ENCODE data around the gene INPP4A.

Gene INPP4A

GRCh38 chr2:98572211-98572610, 127.6 kb downstream of the INPP4A start:
- Histone ChIP-seq H3K36me3 (ENCODE audit: control insufficient read depth in 2 of 2, insufficient read depth in 1 of 2, low read length in 2 of 2) (peaks cover 0 to 87% of the 10 kb centered on the region in 2 experiments; a peak in 2 of 3 replicates), H3K9me3 (ENCODE audit: control insufficient read depth, insufficient read depth, low read depth, low read length) (no peaks in the 10 kb centered on the region), H3K4me3 (ENCODE audit: low read depth, low read length) (no peak overlapping the region), H3K4me1 (ENCODE audit: control insufficient read depth, insufficient read depth, low read length) (no peaks in the 10 kb centered on the region), H3K27ac (ENCODE audit: extremely low read depth, low read depth, low read length) (no peak overlapping the region)
- ChIA-PET POLR2A (no interaction called here), CTCF (interaction anchor here (0.8 kb wide), 1 partner anchor 11 kb away, joined by 3 read pairs; no protein-coding TSS in a partner anchor)
- TF ChIP-seq ATF2 (tag by site-specific recombination; IDR thresholded peaks at IDR 0.05; ENCODE audit: low read depth) (no peak), ZNF146 (tag by site-specific recombination; IDR thresholded peaks at IDR 0.05) (no peak), ZNF248 (tag by site-specific recombination; IDR thresholded peaks at IDR 0.05) (no peak), ZNF707 (tag by site-specific recombination; IDR thresholded peaks at IDR 0.05) (no peak), ZNF610 (tag by site-specific recombination; IDR thresholded peaks at IDR 0.05; ENCODE audit: borderline replicate concordance) (no peak), ZNF785 (tag by site-specific recombination; IDR thresholded peaks at IDR 0.05) (no peak), ZNF404 (tag by site-specific recombination; IDR thresholded peaks at IDR 0.05) (no peak), KLF10 (tag by site-specific recombination; IDR thresholded peaks at IDR 0.05) (no peak), REPIN1 (tag by site-specific recombination; IDR thresholded peaks at IDR 0.05; ENCODE audit: low read depth) (no peak), ZBTB7A (tag by site-specific recombination; IDR thresholded peaks at IDR 0.05; ENCODE audit: low read depth) (no peak), ZSCAN4 (tag by site-specific recombination; IDR thresholded peaks at IDR 0.05) (no peak)

- no peak overlapping the region for H3K4me3 ChIP-seq (ENCODE audit: low read depth, low read length)
- ChIA-PET POLR2A (no interaction called here), CTCF (interaction anchor here (0.8 kb wide), 1 partner anchor 11 kb away, joined by 3 read pairs; no protein-coding TSS in a partner anchor)
- no peaks in the 10 kb centered on the region for H3K9me3 ChIP-seq (ENCODE audit: control insufficient read depth, insufficient read depth, low read depth, low read length)
- no peaks in the 10 kb centered on the region for H3K4me1 ChIP-seq (ENCODE audit: control insufficient read depth, insufficient read depth, low read length)
- H3K36me3 ChIP-seq (ENCODE audit: control insufficient read depth in 2 of 2, insufficient read depth in 1 of 2, low read length in 2 of 2) = peaks cover 0 to 87% of the 10 kb centered on the region in 2 experiments; a peak in 2 of 3 replicates
- H3K27ac ChIP-seq (ENCODE audit: extremely low read depth, low read depth, low read length) = no peak overlapping the region
- TF ChIP-seq ZNF626 (tag by site-specific recombination; IDR thresholded peaks at IDR 0.05) (no peak), ZNF132 (tag by site-specific recombination; IDR thresholded peaks at IDR 0.05; ENCODE audit: borderline replicate concordance) (no peak), ZNF202 (tag by site-specific recombination; IDR thresholded peaks at IDR 0.05; ENCODE audit: borderline replicate concordance) (no peak), ZNF473 (tag by site-specific recombination; IDR thresholded peaks at IDR 0.05) (no peak), ZBTB26 (tag by site-specific recombination; optimal IDR thresholded peaks at IDR 0.05) (no peak), ZNF677 (tag by site-specific recombination; IDR thresholded peaks at IDR 0.05) (no peak), ZNF354C (tag by site-specific recombination; IDR thresholded peaks at IDR 0.05; ENCODE audit: borderline replicate concordance, low read depth) (no peak), HIC1 (tag by site-specific recombination; IDR thresholded peaks at IDR 0.05) (no peak), ZNF324 (tag by site-specific recombination; IDR thresholded peaks at IDR 0.05) (no peak), HOXD13 (CRISPR knock-in tag; IDR thresholded peaks at IDR 0.05; ENCODE audit: borderline replicate concordance) (no peak), ELK4 (IDR thresholded peaks at IDR 0.05; ENCODE audit: borderline replicate concordance, low read depth, low read length) (no peak), ZBTB17 (tag by site-specific recombination; IDR thresholded peaks at IDR 0.05) (no peak), ZNF670 (tag by site-specific recombination; IDR thresholded peaks at IDR 0.05; ENCODE audit: low read depth) (no peak), KLF17 (tag by site-specific recombination; IDR thresholded peaks at IDR 0.05) (no peak), ZNF777 (tag by site-specific recombination; IDR thresholded peaks at IDR 0.05; ENCODE audit: borderline replicate concordance) (no peak), ZNF704 (tag by site-specific recombination; IDR thresholded peaks at IDR 0.05) (no peak)
These were observed 128.0 kb downstream of the INPP4A start for GRCh38 chr2:98572676-98573075.

Data from HEK293 (cell line).